Nephron (organoid): ENCODE data around the gene OR51B4.

ENCODE experiments used
- H3K27ac Mint-ChIP-seq, 3 experiments: 2 replicates each; pipeline ENCODE4 v1.8.0; 2020; ENCODE audit warnings: mixed read lengths in 3 of 3, mild to moderate bottlenecking in 2 of 3, moderate library complexity in 1 of 3
- H3K27me3 Mint-ChIP-seq: 2 replicates; pipeline ENCODE4 v1.8.0; 2021; ENCODE audit warnings: low read depth, mild to moderate bottlenecking, moderate library complexity, mixed read lengths
- H3K36me3 Mint-ChIP-seq: 2 replicates; pipeline ENCODE4 v1.8.0; 2020; ENCODE audit warnings: low read depth, mixed read lengths
- H3K4me1 Mint-ChIP-seq: 2 replicates; pipeline ENCODE4 v1.8.0; 2020; ENCODE audit warnings: mixed read lengths
- H3K4me3 Mint-ChIP-seq, 3 experiments: 2 replicates each; pipeline ENCODE4 v1.8.0; 2020; ENCODE audit warnings: mild to moderate bottlenecking in 3 of 3, mixed read lengths in 3 of 3, moderate library complexity in 2 of 3
- H3K9me3 Mint-ChIP-seq: 2 replicates; pipeline ENCODE4 v1.8.0; 2020; ENCODE audit warnings: mixed read lengths
- TF ChIP-seq, protein P1 (sequence below), 3 experiments: fragments of 200-600 bp; sonication (generic); IDR thresholded peaks; one replicate each; pipeline ENCODE4 v1.5.0; 2021; ENCODE audit warnings: antibody characterized with exemption in 3 of 3; ENCODE audit not compliant: unreplicated experiment in 3 of 3

Gene OR51B4

DNA sequence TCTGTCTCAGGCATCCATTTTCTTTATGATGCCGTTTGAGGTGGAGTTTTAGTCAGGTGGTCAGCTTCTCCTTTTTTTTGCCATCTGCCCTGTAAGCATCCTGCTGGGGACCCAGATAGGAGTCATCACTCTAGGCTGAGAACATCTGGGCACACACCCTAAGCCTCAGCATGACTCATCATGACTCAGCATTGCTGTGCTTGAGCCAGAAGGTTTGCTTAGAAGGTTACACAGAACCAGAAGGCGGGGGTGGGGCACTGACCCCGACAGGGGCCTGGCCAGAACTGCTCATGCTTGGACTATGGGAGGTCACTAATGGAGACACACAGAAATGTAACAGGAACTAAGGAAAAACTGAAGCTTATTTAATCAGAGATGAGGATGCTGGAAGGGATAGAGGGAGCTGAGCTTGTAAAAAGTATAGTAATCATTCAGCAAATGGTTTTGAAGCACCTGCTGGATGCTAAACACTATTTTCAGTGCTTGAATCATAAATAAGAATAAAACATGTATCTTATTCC, 21.1 kb downstream of the OR51B4 start:
- Mint-ChIP-seq H3K4me1 (no peaks in the 10 kb centered on the region), H3K9me3 (no peaks in the 10 kb centered on the region), H3K4me3 (no peak overlapping the region), H3K27me3 (no peaks in the 10 kb centered on the region), H3K27ac (no peak overlapping the region), H3K36me3 (no peaks in the 10 kb centered on the region)
- TF ChIP-seq, protein P1, sequence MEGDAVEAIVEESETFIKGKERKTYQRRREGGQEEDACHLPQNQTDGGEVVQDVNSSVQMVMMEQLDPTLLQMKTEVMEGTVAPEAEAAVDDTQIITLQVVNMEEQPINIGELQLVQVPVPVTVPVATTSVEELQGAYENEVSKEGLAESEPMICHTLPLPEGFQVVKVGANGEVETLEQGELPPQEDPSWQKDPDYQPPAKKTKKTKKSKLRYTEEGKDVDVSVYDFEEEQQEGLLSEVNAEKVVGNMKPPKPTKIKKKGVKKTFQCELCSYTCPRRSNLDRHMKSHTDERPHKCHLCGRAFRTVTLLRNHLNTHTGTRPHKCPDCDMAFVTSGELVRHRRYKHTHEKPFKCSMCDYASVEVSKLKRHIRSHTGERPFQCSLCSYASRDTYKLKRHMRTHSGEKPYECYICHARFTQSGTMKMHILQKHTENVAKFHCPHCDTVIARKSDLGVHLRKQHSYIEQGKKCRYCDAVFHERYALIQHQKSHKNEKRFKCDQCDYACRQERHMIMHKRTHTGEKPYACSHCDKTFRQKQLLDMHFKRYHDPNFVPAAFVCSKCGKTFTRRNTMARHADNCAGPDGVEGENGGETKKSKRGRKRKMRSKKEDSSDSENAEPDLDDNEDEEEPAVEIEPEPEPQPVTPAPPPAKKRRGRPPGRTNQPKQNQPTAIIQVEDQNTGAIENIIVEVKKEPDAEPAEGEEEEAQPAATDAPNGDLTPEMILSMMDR (IDR thresholded peaks at IDR 0.05; ENCODE audit: unreplicated experiment in 3 of 3) = no peak

DNA sequence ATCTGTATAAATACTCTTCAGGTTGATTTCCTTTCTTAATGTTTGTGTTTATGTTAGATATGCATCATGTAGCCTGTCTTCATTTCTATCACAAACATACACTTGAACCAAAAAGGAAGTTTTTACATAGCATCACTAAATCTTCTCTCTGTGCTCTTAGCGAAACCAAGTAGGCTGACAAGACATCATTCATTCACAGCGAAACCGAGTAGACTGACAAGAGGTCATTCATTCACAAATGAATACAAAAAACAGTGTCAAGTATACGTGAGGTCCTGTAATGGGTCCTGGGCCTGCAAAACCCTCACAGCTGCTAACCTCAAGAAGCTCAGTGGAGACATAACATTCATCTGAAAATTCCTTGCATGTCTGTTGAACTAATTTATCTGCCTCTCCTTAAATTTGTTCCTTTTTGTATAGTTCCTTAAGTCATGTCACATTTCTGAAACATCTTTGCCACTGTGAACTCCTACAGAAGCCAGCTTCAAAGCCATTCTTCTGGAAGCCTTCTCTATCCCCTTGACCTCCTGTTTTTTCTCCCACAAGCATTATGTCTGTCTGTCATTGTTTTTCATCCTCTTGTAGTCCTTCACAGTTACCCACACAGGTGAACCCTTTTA, 22.2 kb downstream of the OR51B4 start:
- Mint-ChIP-seq H3K9me3 (no peaks in the 10 kb centered on the region), H3K4me1 (no peaks in the 10 kb centered on the region), H3K27ac (no peak overlapping the region), H3K4me3 (no peak overlapping the region), H3K27me3 (no peaks in the 10 kb centered on the region), H3K36me3 (no peaks in the 10 kb centered on the region)
- TF ChIP-seq, protein P1 (IDR thresholded peaks at IDR 0.05; ENCODE audit: unreplicated experiment in 3 of 3) = no peak

DNA sequence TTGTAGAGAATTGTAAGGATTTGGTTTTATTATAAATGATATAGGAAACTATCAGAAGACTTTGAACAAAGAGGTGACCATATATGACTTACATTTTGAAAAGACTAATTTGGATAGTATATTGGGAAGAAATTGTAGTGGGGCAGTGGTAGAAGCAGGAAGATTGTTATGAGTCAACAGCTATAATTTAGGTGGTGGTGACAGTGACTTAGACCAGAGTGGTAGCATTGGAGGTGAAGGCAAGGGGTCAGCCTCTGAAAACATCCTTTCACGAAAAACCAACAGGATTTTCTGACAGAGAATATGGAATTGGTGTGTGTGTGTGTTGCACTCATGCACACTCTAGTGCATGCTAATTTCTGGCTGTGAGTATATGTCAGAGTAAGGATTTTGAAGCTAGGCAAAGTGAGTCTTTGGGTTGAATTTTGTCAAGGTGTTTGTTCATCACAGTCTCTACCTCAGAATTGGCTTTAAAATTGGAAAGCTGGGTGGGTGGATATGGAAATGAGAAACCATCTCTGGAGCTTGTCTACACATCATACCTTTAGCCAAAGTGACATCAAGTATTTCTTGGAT, 23.9 kb downstream of the OR51B4 start:
- Mint-ChIP-seq H3K4me3 (no peak overlapping the region), H3K27me3 (no peaks in the 10 kb centered on the region), H3K27ac (no peak overlapping the region), H3K9me3 (no peaks in the 10 kb centered on the region), H3K4me1 (no peaks in the 10 kb centered on the region), H3K36me3 (no peaks in the 10 kb centered on the region)
- TF ChIP-seq, protein P1 (IDR thresholded peaks at IDR 0.05; ENCODE audit: unreplicated experiment in 3 of 3) = no peak

DNA sequence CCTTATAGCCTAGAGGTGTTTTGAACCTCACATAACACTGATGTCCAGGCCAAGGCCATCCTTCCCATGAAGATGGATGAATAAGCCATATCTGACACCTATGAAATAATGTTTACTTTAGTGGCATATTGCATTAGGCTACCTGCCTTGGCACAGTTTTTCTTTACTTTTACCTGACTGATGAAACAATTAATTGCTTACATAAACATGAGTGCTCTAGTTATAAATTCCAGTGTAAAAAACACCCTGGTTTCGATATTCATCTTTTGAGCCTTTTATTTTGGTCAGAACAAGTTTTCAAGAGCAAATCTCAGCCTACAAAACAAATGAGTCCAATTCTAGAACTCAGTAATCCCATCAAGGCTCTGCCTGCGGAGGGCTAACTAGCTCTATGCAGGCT, 25.0 kb downstream of the OR51B4 start:
- Mint-ChIP-seq H3K9me3 (no peaks in the 10 kb centered on the region), H3K27me3 (no peaks in the 10 kb centered on the region)

DNA sequence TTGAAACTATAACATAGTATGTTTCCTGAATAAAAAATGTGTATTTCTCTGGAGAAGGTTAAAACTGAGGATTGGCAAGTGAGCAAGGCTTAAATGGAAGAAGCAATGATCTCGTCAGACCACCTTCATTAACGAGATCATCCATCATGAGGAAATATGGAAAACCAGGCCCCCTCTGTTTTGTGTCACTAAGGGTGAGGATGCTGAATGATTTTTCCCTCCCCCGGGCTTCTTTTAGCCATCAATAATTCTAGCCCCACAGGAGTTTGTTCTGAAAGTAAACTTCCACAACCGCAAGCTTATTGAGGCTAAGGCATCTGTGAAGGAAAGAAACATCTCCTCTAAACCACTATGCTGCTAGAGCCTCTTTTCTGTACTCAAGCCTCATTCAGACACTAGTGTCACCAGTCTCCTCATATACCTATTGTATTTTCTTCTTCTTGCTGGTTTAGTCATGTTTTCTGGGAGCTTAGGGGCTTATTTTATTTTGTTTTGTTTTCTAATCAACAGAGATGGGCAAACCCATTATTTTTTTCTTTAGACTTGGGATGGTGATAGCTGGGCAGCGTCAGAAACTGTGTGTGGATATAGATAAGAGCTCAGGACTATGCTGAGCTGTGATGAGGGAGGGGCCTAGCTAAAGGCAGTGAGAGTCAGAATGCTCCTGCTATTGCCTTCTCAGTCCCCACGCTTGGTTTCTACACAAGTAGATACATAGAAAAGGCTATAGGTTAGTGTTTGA, 26.2 kb downstream of the OR51B4 start:
- no peaks in the 10 kb centered on the region for H3K36me3 Mint-ChIP-seq
- no peak overlapping the region for H3K4me3 Mint-ChIP-seq
- H3K27me3 Mint-ChIP-seq = no peaks in the 10 kb centered on the region
- TF ChIP-seq, protein P1 (IDR thresholded peaks at IDR 0.05; ENCODE audit: unreplicated experiment in 3 of 3) = no peak
- no peak overlapping the region for H3K27ac Mint-ChIP-seq
- H3K9me3 Mint-ChIP-seq = no peaks in the 10 kb centered on the region
- H3K4me1 Mint-ChIP-seq = no peaks in the 10 kb centered on the region

More for the DNA sequence above, 25.0 kb downstream of the OR51B4 start:
- Mint-ChIP-seq H3K4me3 (no peak overlapping the region), H3K4me1 (no peaks in the 10 kb centered on the region), H3K27ac (no peak overlapping the region), H3K36me3 (no peaks in the 10 kb centered on the region)
- TF ChIP-seq, protein P1 (IDR thresholded peaks at IDR 0.05; ENCODE audit: unreplicated experiment in 3 of 3) = no peak
